ENCODE data around the gene ALS2CL. TPM values are rescaled to one million over a fixed set of nuclear protein-coding genes. Genes with fewer than 3 reads are reported as not detected.

Gene ALS2CL
- total RNA-seq, 1 experiment from 2014 or later, result 0.24 TPM

- POLR2A ChIA-PET (ENCODE audit: low non-redundant PET), result no interaction called here
- Histone ChIP-seq H3K4me1 (ENCODE audit: insufficient read depth, low read length, poor library complexity, severe bottlenecking) (no peaks in the 10 kb centered on the region), H3K36me3 (ENCODE audit: insufficient read depth, low read length, poor library complexity, severe bottlenecking) (no peaks in the 10 kb centered on the region), H3K27ac (ENCODE audit: low read depth, low read length, poor library complexity, severe bottlenecking) (no peak overlapping the region), H3K4me3 (ENCODE audit: low read depth, low read length, poor library complexity, severe bottlenecking) (no peak overlapping the region), H3K9me3 (ENCODE audit: low read depth, low read length, poor library complexity, severe bottlenecking) (no peaks in the 10 kb centered on the region), H3K27me3 (replicated peaks; ENCODE audit: insufficient read depth, low read depth, low read length, poor library complexity) (no peaks in the 10 kb centered on the region)
- no peak for TF ChIP-seq EZH2 (IDR thresholded peaks at IDR 0.05; ENCODE audit: borderline replicate concordance, low read depth, low read length, poor library complexity, severe bottlenecking)
- TF ChIP-seq, protein P1, sequence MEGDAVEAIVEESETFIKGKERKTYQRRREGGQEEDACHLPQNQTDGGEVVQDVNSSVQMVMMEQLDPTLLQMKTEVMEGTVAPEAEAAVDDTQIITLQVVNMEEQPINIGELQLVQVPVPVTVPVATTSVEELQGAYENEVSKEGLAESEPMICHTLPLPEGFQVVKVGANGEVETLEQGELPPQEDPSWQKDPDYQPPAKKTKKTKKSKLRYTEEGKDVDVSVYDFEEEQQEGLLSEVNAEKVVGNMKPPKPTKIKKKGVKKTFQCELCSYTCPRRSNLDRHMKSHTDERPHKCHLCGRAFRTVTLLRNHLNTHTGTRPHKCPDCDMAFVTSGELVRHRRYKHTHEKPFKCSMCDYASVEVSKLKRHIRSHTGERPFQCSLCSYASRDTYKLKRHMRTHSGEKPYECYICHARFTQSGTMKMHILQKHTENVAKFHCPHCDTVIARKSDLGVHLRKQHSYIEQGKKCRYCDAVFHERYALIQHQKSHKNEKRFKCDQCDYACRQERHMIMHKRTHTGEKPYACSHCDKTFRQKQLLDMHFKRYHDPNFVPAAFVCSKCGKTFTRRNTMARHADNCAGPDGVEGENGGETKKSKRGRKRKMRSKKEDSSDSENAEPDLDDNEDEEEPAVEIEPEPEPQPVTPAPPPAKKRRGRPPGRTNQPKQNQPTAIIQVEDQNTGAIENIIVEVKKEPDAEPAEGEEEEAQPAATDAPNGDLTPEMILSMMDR (conservative IDR thresholded peaks at IDR 0.05; ENCODE audit: low read depth, low read length), result no peak
- CTCF ChIA-PET, result no interaction called here
- no peak for DNase-seq (ENCODE audit: low spot score)
- intact Hi-C loops (cut with micrococcal nuclease; ENCODE audit: unreplicated experiment), result no loop called here
- BruUV-seq (replicated peaks), result no TSS peak
Observed at GRCh38 chr3:46690798-46691197, 2.7 kb downstream of the ALS2CL start.

DNA sequence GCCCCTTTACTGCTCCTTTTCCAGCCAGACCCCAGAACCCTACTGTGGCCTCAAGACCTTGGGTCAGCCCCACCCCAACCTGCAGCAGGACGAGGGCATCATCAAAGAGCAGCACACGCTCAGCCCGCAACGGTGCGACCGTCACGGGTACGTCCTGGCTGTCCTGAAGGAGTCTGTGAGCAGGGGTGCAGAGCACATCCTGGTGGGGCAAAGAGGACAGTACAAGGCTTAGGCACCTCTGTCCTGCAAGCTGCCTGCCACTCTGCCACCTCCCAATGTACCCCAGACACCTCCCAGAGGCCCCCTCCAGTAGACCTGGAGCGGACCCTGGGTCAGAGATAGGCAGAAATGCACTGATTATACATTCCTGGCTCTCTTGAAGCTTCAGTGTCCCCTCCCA is 8.0 kb downstream of the ALS2CL start:
- intact Hi-C loops (cut with micrococcal nuclease; ENCODE audit: unreplicated experiment), result no loop called here
- no TSS peak for BruUV-seq (replicated peaks)
- Histone ChIP-seq H3K4me3 (ENCODE audit: low read depth, low read length, poor library complexity, severe bottlenecking) (no peak overlapping the region), H3K36me3 (ENCODE audit: insufficient read depth, low read length, poor library complexity, severe bottlenecking) (no peaks in the 10 kb centered on the region), H3K9me3 (ENCODE audit: low read depth, low read length, poor library complexity, severe bottlenecking) (no peaks in the 10 kb centered on the region), H3K27ac (ENCODE audit: low read depth, low read length, poor library complexity, severe bottlenecking) (no peak overlapping the region), H3K27me3 (replicated peaks; ENCODE audit: insufficient read depth, low read depth, low read length, poor library complexity) (no peaks in the 10 kb centered on the region), H3K4me1 (ENCODE audit: insufficient read depth, low read length, poor library complexity, severe bottlenecking) (no peaks in the 10 kb centered on the region)
- ChIA-PET CTCF (no interaction called here), POLR2A (ENCODE audit: low non-redundant PET) (no interaction called here)
- no peak for DNase-seq (ENCODE audit: low spot score)
- TF ChIP-seq, protein P1 (conservative IDR thresholded peaks at IDR 0.05; ENCODE audit: low read depth, low read length), result no peak
- no peak for TF ChIP-seq EZH2 (IDR thresholded peaks at IDR 0.05; ENCODE audit: borderline replicate concordance, low read depth, low read length, poor library complexity, severe bottlenecking)

GRCh38 chr3:46684891-46685290 is 8.6 kb downstream of the ALS2CL start:
- Histone ChIP-seq H3K27ac (ENCODE audit: low read depth, low read length, poor library complexity, severe bottlenecking) (no peak overlapping the region), H3K27me3 (replicated peaks; ENCODE audit: insufficient read depth, low read depth, low read length, poor library complexity) (no peaks in the 10 kb centered on the region), H3K36me3 (ENCODE audit: insufficient read depth, low read length, poor library complexity, severe bottlenecking) (no peaks in the 10 kb centered on the region), H3K4me3 (ENCODE audit: low read depth, low read length, poor library complexity, severe bottlenecking) (no peak overlapping the region), H3K9me3 (ENCODE audit: low read depth, low read length, poor library complexity, severe bottlenecking) (no peaks in the 10 kb centered on the region), H3K4me1 (ENCODE audit: insufficient read depth, low read length, poor library complexity, severe bottlenecking) (no peaks in the 10 kb centered on the region)
- intact Hi-C loops (cut with micrococcal nuclease; ENCODE audit: unreplicated experiment), result no loop called here
- CTCF ChIA-PET, result no interaction called here
- no peak for DNase-seq (ENCODE audit: low spot score)
- POLR2A ChIA-PET (ENCODE audit: low non-redundant PET), result no interaction called here
- BruUV-seq (replicated peaks), result no TSS peak
- TF ChIP-seq EZH2 (IDR thresholded peaks at IDR 0.05; ENCODE audit: borderline replicate concordance, low read depth, low read length, poor library complexity, severe bottlenecking), result no peak
- TF ChIP-seq, protein P1 (conservative IDR thresholded peaks at IDR 0.05; ENCODE audit: low read depth, low read length), result no peak

Measured in A673 (cell line).